Esophagus squamous epithelium (tissue), 5 donors: ENCODE measurements around the gene MED7. TPM values are rescaled to one million over a fixed set of nuclear protein-coding genes. Genes with fewer than 3 reads are reported as not detected.

Source experiments
- DNase-seq: peaks from one replicate; lab custom pipeline; 2025; lab: John Stamatoyannopoulos, UW
- H3K27ac ChIP-seq, 4 donors: fragments of 200-600 bp; sonication (generic); one replicate each; pipeline ENCODE4 v1.5.1; 2016 to 2019; ENCODE audit warnings: mild to moderate bottlenecking in 1 of 4
- H3K27me3 ChIP-seq, 4 donors: fragments of 200-600 bp; sonication (generic); 1 replicate in 3 of 4; 2 replicates in 1 of 4; pipeline versions ENCODE4 v1.5.1 to v1.6.0; 2017 to 2021; ENCODE audit warnings: antibody characterized with exemption in 1 of 4
- H3K36me3 ChIP-seq, 3 donors: fragments of 200-600 bp; sonication (generic); one replicate each; pipeline ENCODE4 v1.5.1; 2016 to 2019
- H3K4me1 ChIP-seq, 3 donors: fragments of 200-600 bp; sonication (generic); one replicate each; pipeline ENCODE4 v1.5.1; 2017 to 2019
- H3K4me3 ChIP-seq, 4 donors: fragments of 200-600 bp; sonication (generic); 1 replicate in 3 of 4; 2 replicates in 1 of 4; pipeline ENCODE4 v1.5.1; 2016 to 2019; ENCODE audit warnings: mild to moderate bottlenecking in 2 of 4, moderate library complexity in 1 of 4
- H3K9me3 ChIP-seq, 3 donors: fragments of 200-600 bp; sonication (generic); one replicate each; pipeline ENCODE4 v1.5.1; 2016 to 2019
- POLR2A ChIP-seq, 4 donors: fragments of 450-650 bp; IDR thresholded peaks; one replicate each; pipeline ENCODE4 v1.6.1; 2017; ENCODE audit warnings: antibody characterized with exemption in 4 of 4, mild to moderate bottlenecking in 4 of 4, moderate library complexity in 3 of 4
- WGBS, 2 donors: methylation state at CpG; one replicate each; pipeline ENCODE4 v1.1.5; 2018; 5-methylcytosine and 5-hydroxymethylcytosine counted together
- intact Hi-C: fragments of 100-400 bp; cut with DNase I; formaldehyde crosslinking; loops from one replicate; pipeline ENCODE4 v1.15.0; 2022
- total RNA-seq, 4 donors: library from RNA; depleted of rRNA; stranded (reverse); fragments of >200 nt; gene quantifications; one replicate each; pipeline ENCODE4 v1.1.0, GENCODE V29; 2016
- TF ChIP-seq, protein P1 (sequence below), 6 experiments: fragments of 450-650 bp in 4 of 6; fragments of 200-600 bp in 2 of 6; sonication (generic) in 2 of 6; IDR thresholded peaks; one replicate each; pipeline ENCODE4 v1.5.1; 2016 to 2019; ENCODE audit warnings: antibody characterized with exemption in 6 of 6, mild to moderate bottlenecking in 4 of 6, moderate library complexity in 4 of 6
- donor health status: DM: yes; HTN: yes; CAD: no.

Gene MED7
- total RNA-seq, 4 donors from 2014 or later = 4.7 to 8.3 (median 6.9) TPM

DNA sequence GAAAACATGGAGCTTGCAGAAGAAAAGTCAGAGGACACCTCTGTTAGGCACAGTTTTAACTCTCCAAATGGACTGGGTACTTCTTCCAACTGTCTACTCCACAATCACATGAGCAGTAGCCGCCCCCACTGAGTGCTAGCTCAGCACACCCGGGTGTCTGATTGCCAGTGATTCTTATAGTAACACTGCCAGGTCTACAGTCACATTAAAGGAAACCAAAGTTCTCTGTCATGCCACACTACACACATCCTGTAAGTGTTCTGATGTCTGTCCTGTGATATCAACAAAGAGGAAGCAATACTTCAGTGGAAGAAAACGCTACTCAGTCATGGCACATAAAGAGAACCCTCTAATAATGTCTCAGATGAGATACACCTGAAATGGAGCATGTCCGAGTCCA, 33.7 kb downstream of the MED7 start, which contains the start of gene HAVCR2:
Gene HAVCR2 (minus strand): TSS at position 69 of the 400 bp plus-strand sequence. CDS start 61 bp downstream, at position 8.
- Histone ChIP-seq H3K27ac (peak within 1 kb of the TSS in 3 of 4 donors; percentile 61 to 82 (median 75)), H3K27me3 (no peaks in the 10 kb centered on the region), H3K4me3 (peak within 1 kb of the TSS in 2 of 4 donors; percentile 26 to 44), H3K4me1 (no peaks in the 10 kb centered on the region), H3K36me3 (no peaks in the 10 kb centered on the region), H3K9me3 (no peaks in the 10 kb centered on the region)
- no peak for DNase-seq
- TF ChIP-seq POLR2A (IDR thresholded peaks at IDR 0.05) = peak in 2 of 4 donors; percentile 39 to 70
- TF ChIP-seq, protein P1, sequence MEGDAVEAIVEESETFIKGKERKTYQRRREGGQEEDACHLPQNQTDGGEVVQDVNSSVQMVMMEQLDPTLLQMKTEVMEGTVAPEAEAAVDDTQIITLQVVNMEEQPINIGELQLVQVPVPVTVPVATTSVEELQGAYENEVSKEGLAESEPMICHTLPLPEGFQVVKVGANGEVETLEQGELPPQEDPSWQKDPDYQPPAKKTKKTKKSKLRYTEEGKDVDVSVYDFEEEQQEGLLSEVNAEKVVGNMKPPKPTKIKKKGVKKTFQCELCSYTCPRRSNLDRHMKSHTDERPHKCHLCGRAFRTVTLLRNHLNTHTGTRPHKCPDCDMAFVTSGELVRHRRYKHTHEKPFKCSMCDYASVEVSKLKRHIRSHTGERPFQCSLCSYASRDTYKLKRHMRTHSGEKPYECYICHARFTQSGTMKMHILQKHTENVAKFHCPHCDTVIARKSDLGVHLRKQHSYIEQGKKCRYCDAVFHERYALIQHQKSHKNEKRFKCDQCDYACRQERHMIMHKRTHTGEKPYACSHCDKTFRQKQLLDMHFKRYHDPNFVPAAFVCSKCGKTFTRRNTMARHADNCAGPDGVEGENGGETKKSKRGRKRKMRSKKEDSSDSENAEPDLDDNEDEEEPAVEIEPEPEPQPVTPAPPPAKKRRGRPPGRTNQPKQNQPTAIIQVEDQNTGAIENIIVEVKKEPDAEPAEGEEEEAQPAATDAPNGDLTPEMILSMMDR (IDR thresholded peaks at IDR 0.05) = no peak
- intact Hi-C loops = no loop called here
- WGBS, 2 donors = 56 to 68% methylated on average over 3 to 4 of the region's 4 CpGs

- no peaks in the 10 kb centered on the region for H3K9me3 ChIP-seq
- TF ChIP-seq, protein P1 (IDR thresholded peaks at IDR 0.05) = no peak
- H3K4me1 ChIP-seq = no peaks in the 10 kb centered on the region
- no peaks in the 10 kb centered on the region for H3K27me3 ChIP-seq
- no peaks in the 10 kb centered on the region for H3K36me3 ChIP-seq
- peak overlapping the region in 2 of 4 donors; percentile 75 to 79 for H3K27ac ChIP-seq
- no peak for DNase-seq
- 50 to 72% methylated on average over 3 of the region's 3 CpGs for WGBS, 2 donors
- H3K4me3 ChIP-seq = peak overlapping the region in 2 of 4 donors; percentile 9 to 18
- intact Hi-C loops = no loop called here
Observed at GRCh38 chr5:157107508-157107907, 35.2 kb downstream of the MED7 start.

DNA sequence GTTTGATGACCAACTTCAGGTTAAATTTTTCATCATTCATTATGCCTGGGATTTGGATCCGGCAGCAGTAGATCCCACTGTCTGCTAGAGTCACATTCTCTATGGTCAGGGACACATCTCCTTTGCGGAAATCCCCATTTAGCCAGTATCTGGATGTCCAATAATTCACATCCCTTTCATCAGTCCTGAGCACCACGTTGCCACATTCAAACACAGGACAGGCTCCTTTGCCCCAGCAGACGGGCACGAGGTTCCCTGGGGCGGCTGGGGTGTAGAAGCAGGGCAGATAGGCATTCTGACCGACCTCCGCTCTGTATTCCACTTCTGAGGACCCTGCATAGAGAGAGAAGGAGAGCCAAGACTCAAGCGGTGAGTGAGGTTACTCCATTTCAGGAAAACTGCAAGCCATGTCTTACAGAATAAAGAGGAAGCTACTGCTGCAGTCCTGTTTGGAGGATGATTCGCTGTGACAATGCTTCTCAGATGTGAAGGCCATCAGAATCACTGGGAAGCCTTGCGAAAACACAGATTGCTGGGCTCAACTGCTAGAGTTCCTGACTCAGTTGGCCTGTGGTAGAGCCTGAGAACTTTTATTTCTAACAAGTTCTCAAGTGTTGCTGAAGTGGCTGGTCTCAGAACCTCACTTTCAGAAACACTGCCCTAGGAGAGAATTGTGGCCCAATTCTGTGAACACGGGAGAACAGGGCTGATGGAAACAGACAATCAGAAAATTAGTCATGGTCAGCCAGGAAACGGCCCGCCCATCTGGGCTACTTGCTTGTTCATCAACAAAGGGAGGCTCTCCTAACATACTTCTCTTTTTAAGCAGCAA, 35.8 kb downstream of the MED7 start:
- H3K27ac ChIP-seq = peak overlapping the region in 2 of 4 donors; percentile 75 to 79
- TF ChIP-seq, protein P1 (IDR thresholded peaks at IDR 0.05) = no peak
- peak in 1 of 4 donors; percentile 6 for TF ChIP-seq POLR2A (IDR thresholded peaks at IDR 0.05)
- 63 to 72% methylated on average over 9 to 14 of the region's 14 CpGs for WGBS, 2 donors
- H3K4me3 ChIP-seq = peak overlapping the region in 2 of 4 donors; percentile 9 to 21
- no peak for DNase-seq
- no peaks in the 10 kb centered on the region for H3K27me3 ChIP-seq
- no peaks in the 10 kb centered on the region for H3K36me3 ChIP-seq
- no peaks in the 10 kb centered on the region for H3K9me3 ChIP-seq
- intact Hi-C loops = no loop called here
- no peaks in the 10 kb centered on the region for H3K4me1 ChIP-seq

- no peak for DNase-seq
- TF ChIP-seq, protein P1 (IDR thresholded peaks at IDR 0.05) = no peak
- no peak for TF ChIP-seq POLR2A (IDR thresholded peaks at IDR 0.05)
- intact Hi-C loops = no loop called here
Observed at GRCh38 chr5:157100140-157100679, 42.5 kb downstream of the MED7 start.

More at GRCh38 chr5:157100140-157100679, 42.5 kb downstream of the MED7 start:
- H3K9me3 ChIP-seq = no peaks in the 10 kb centered on the region
- no peaks in the 10 kb centered on the region for H3K36me3 ChIP-seq
- no peaks in the 10 kb centered on the region for H3K4me1 ChIP-seq
- no peak overlapping the region for H3K27ac ChIP-seq
- no peaks in the 10 kb centered on the region for H3K27me3 ChIP-seq
- WGBS, 2 donors = 55 to 63% methylated on average over 2 of the region's 2 CpGs
- no peak overlapping the region for H3K4me3 ChIP-seq
